SK-N-SH treated with all-trans-retinoic acid at 6 μM for 48 hours (cell line): ENCODE measurements around the gene SAMSN1.

Experiments used
- ARNTL ChIP-seq: fragments of 450-650 bp; formaldehyde crosslinking; IDR thresholded peaks from 2 replicates; pipeline ENCODE4 v1.5.0; 2020; ENCODE audit warnings: low read depth, mild to moderate bottlenecking, moderate library complexity, borderline replicate concordance
- BACH2 ChIP-seq: fragments of 250-450 bp; sonication (Bioruptor Pico); IDR thresholded peaks from 2 replicates; pipeline ENCODE4 v1.9.0; 2021; ENCODE audit warnings: mild to moderate bottlenecking, borderline replicate concordance
- CREB5 ChIP-seq: fragments of 250-450 bp; sonication (Bioruptor Pico); IDR thresholded peaks from 2 replicates; pipeline ENCODE4 v1.5.1; 2020; ENCODE audit warnings: low read depth, mild to moderate bottlenecking, moderate library complexity
- CSRNP3 ChIP-seq: fragments of 250-450 bp; sonication (Bioruptor Pico); IDR thresholded peaks from 2 replicates; pipeline ENCODE4 v1.5.1; 2021; ENCODE audit warnings: mild to moderate bottlenecking, moderate library complexity
- OSR1 ChIP-seq: fragments of 250-450 bp; sonication (Bioruptor Pico); IDR thresholded peaks from 2 replicates; pipeline ENCODE4 v1.8.0; 2022; ENCODE audit warnings: moderate library complexity, mild to moderate bottlenecking, inconsistent platforms
- RARB ChIP-seq: fragments of 250-450 bp; sonication (Bioruptor Pico); IDR thresholded peaks from 2 replicates; pipeline ENCODE4 v1.8.0; 2021; ENCODE audit warnings: mild to moderate bottlenecking, moderate library complexity
- TSHZ2 ChIP-seq: fragments of 250-450 bp; sonication (Bioruptor Pico); IDR thresholded peaks from 2 replicates; pipeline ENCODE4 v1.5.0; 2020; ENCODE audit warnings: mild to moderate bottlenecking, moderate library complexity
- ZFP30 ChIP-seq: fragments of 450-650 bp; formaldehyde crosslinking; IDR thresholded peaks from 2 replicates; pipeline ENCODE4 v1.5.0; 2022; ENCODE audit warnings: mild to moderate bottlenecking, moderate library complexity
- ZNF565 ChIP-seq: fragments of 450-650 bp; formaldehyde crosslinking; conservative IDR thresholded peaks from 2 replicates; pipeline ENCODE4 v1.5.0; 2020; ENCODE audit warnings: low read depth, mild to moderate bottlenecking, moderate library complexity

GRCh38 chr21:14594967-14595366, 48.9 kb upstream of the SAMSN1 start:
- TF ChIP-seq CREB5 (CRISPR knock-in tag) (no peak), ZFP30 (no peak), ZNF565 (no peak), ARNTL (CRISPR knock-in tag) (no peak), CSRNP3 (CRISPR knock-in tag) (no peak), BACH2 (CRISPR knock-in tag) (no peak), TSHZ2 (CRISPR knock-in tag) (no peak), OSR1 (no peak), RARB (no peak)
